Measurements from ENCODE around the gene CCNJ. TPM values are rescaled to one million over a fixed set of nuclear protein-coding genes. Genes with fewer than 3 reads are reported as not detected.

CCNJ gene
- total and polyA plus RNA-seq, 2 experiments from 2014 or later, result 14.1 to 29.6 TPM

DNA sequence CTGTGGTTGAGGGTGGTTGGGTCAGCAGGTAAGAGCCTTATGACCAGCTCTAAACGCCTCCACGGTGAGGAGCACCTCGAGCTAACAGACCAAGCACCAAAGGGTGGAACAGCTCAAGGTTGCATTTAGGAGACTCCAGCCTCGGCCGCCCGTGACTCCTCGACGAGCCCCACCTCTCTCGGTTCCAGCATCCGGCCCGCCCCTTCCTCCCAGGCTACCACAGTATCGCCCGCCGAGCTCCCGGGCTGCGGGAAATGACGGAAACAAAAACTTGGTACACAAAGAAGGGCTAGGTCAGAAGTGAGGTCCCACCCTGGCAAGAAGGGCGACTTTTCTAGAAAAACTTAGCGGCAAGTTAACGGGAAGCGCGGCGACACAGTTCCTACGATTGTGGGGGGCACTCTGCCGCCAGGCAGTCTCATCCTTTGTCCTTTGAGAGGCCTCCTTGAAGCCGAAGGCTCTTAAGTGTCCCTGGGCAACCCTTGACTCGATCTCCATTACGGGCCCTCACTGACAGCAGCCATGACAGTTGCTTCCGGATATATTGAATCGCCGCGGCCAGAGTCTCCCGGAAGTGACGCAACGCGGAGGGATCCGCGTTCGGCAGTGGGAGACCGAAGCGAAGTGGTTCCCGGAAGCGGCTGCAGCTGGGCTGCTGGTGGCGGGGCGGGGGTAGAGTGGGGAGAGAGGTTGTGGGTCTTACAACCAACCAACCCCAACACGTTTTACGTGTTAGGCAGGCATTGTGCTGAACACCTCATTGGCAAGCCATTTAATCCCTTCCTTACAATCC lies 46.5 kb downstream of the CCNJ start (continued):
- TF ChIP-seq, protein P1, sequence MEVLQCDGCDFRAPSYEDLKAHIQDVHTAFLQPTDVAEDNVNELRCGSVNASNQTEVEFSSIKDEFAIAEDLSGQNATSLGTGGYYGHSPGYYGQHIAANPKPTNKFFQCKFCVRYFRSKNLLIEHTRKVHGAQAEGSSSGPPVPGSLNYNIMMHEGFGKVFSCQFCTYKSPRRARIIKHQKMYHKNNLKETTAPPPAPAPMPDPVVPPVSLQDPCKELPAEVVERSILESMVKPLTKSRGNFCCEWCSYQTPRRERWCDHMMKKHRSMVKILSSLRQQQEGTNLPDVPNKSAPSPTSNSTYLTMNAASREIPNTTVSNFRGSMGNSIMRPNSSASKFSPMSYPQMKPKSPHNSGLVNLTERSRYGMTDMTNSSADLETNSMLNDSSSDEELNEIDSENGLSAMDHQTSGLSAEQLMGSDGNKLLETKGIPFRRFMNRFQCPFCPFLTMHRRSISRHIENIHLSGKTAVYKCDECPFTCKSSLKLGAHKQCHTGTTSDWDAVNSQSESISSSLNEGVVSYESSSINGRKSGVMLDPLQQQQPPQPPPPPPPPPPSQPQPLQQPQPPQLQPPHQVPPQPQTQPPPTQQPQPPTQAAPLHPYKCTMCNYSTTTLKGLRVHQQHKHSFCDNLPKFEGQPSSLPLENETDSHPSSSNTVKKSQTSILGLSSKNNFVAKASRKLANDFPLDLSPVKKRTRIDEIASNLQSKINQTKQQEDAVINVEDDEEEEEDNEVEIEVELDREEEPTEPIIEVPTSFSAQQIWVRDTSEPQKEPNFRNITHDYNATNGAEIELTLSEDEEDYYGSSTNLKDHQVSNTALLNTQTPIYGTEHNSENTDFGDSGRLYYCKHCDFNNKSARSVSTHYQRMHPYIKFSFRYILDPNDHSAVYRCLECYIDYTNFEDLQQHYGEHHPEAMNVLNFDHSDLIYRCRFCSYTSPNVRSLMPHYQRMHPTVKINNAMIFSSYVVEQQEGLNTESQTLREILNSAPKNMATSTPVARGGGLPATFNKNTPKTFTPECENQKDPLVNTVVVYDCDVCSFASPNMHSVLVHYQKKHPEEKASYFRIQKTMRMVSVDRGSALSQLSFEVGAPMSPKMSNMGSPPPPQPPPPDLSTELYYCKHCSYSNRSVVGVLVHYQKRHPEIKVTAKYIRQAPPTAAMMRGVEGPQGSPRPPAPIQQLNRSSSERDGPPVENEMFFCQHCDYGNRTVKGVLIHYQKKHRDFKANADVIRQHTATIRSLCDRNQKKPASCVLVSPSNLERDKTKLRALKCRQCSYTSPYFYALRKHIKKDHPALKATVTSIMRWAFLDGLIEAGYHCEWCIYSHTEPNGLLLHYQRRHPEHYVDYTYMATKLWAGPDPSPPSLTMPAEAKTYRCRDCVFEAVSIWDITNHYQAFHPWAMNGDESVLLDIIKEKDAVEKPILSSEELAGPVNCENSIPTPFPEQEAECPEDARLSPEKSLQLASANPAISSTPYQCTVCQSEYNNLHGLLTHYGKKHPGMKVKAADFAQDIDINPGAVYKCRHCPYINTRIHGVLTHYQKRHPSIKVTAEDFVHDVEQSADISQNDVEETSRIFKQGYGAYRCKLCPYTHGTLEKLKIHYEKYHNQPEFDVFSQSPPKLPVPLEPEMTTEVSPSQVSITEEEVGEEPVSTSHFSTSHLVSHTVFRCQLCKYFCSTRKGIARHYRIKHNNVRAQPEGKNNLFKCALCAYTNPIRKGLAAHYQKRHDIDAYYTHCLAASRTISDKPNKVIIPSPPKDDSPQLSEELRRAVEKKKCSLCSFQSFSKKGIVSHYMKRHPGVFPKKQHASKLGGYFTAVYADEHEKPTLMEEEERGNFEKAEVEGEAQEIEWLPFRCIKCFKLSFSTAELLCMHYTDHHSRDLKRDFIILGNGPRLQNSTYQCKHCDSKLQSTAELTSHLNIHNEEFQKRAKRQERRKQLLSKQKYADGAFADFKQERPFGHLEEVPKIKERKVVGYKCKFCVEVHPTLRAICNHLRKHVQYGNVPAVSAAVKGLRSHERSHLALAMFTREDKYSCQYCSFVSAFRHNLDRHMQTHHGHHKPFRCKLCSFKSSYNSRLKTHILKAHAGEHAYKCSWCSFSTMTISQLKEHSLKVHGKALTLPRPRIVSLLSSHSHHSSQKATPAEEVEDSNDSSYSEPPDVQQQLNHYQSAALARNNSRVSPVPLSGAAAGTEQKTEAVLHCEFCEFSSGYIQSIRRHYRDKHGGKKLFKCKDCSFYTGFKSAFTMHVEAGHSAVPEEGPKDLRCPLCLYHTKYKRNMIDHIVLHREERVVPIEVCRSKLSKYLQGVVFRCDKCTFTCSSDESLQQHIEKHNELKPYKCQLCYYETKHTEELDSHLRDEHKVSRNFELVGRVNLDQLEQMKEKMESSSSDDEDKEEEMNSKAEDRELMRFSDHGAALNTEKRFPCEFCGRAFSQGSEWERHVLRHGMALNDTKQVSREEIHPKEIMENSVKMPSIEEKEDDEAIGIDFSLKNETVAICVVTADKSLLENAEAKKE (CRISPR knock-in tag; IDR thresholded peaks at IDR 0.05), result peak; percentile 79
- peak; percentile 17; the same call in 1 of the 2 replicates for TF ChIP-seq POLR2AphosphoS5 (IDR thresholded peaks at IDR 0.05; ENCODE audit: low read depth)
- TF ChIP-seq CREB1 (CRISPR knock-in tag; IDR thresholded peaks at IDR 0.05; ENCODE audit: low read depth), result peak; percentile 93
- TF ChIP-seq ZNF331 (CRISPR knock-in tag; IDR thresholded peaks at IDR 0.05; ENCODE audit: low read depth), result no peak

DNA sequence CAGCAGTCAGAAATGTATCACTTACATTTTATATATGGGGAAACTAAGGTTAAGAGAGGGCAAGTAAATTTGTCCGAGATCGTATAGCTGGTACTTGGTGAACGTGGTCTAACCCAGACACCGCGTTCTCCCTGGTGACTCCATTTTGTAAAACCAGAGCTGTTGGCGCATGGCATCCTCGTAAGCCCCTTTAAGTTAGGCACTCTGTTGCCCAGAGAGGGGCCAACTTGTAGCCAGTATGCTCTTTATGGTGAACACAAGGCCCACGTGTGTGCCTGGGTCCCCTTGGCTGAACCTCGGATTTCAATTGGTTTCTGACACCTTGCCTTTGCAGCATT lies 47.0 kb downstream of the CCNJ start:
- no peaks in the 10 kb centered on the region for H4K20me1 ChIP-seq (replicated peaks; ENCODE audit: insufficient read depth)
- peaks cover 10% of the 10 kb centered on the region for H3K9me2 ChIP-seq (ENCODE audit: insufficient read depth)
- Mint-ChIP-seq H3K36me3 (ENCODE audit: low read depth) (no peaks in the 10 kb centered on the region), H3K27me3 (ENCODE audit: insufficient read depth, low read depth, poor library complexity) (peaks cover 5% of the 10 kb centered on the region), H3K27ac (peak overlapping the region; percentile 94), H3K4me3 (peak overlapping the region; percentile 82), H3K4me1 (no peaks in the 10 kb centered on the region; the same call in 2 of the 3 replicates), H3K9me3 (no peaks in the 10 kb centered on the region; the same call in 2 of the 3 replicates)
- H2AFZ ChIP-seq, result peak overlapping the region; percentile 96
- ATAC-seq, result peak; percentile 8; the same call in 1 of the 3 replicates
- no peaks in the 10 kb centered on the region for H3K4me1 ChIP-seq (ENCODE audit: insufficient read depth)
- peaks cover 23% of the 10 kb centered on the region; the same call in 1 of the 2 replicates for H3K27me3 ChIP-seq (ENCODE audit: insufficient read depth)
- H3K4me2 ChIP-seq, result peak overlapping the region; percentile 58; the same call in 1 of the 2 replicates
- H3K79me2 ChIP-seq (replicated peaks; ENCODE audit: insufficient read depth), result no peaks in the 10 kb centered on the region
- TF ChIP-seq, protein P2, sequence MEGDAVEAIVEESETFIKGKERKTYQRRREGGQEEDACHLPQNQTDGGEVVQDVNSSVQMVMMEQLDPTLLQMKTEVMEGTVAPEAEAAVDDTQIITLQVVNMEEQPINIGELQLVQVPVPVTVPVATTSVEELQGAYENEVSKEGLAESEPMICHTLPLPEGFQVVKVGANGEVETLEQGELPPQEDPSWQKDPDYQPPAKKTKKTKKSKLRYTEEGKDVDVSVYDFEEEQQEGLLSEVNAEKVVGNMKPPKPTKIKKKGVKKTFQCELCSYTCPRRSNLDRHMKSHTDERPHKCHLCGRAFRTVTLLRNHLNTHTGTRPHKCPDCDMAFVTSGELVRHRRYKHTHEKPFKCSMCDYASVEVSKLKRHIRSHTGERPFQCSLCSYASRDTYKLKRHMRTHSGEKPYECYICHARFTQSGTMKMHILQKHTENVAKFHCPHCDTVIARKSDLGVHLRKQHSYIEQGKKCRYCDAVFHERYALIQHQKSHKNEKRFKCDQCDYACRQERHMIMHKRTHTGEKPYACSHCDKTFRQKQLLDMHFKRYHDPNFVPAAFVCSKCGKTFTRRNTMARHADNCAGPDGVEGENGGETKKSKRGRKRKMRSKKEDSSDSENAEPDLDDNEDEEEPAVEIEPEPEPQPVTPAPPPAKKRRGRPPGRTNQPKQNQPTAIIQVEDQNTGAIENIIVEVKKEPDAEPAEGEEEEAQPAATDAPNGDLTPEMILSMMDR (conservative IDR thresholded peaks at IDR 0.05; ENCODE audit: low read depth in 2 of 2), result no peak
- TF ChIP-seq JUNB (IDR thresholded peaks at IDR 0.05; ENCODE audit: unreplicated experiment), result no peak
- no peak for TF ChIP-seq STAT1 (IDR thresholded peaks at IDR 0.05; ENCODE audit: unreplicated experiment)
- no peak for TF ChIP-seq ZNF331 (CRISPR knock-in tag; IDR thresholded peaks at IDR 0.05; ENCODE audit: low read depth)
- no peak for TF ChIP-seq EZH2phosphoT487 (IDR thresholded peaks at IDR 0.05; ENCODE audit: unreplicated experiment)
- TF ChIP-seq POLR2AphosphoS5 (IDR thresholded peaks at IDR 0.05; ENCODE audit: low read depth), result no peak
- no peak for TF ChIP-seq CREB1 (CRISPR knock-in tag; IDR thresholded peaks at IDR 0.05; ENCODE audit: low read depth)
- TF ChIP-seq, protein P3, sequence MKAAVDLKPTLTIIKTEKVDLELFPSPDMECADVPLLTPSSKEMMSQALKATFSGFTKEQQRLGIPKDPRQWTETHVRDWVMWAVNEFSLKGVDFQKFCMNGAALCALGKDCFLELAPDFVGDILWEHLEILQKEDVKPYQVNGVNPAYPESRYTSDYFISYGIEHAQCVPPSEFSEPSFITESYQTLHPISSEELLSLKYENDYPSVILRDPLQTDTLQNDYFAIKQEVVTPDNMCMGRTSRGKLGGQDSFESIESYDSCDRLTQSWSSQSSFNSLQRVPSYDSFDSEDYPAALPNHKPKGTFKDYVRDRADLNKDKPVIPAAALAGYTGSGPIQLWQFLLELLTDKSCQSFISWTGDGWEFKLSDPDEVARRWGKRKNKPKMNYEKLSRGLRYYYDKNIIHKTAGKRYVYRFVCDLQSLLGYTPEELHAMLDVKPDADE (IDR thresholded peaks at IDR 0.05), result no peak
- no peak for TF ChIP-seq ZNF114 (CRISPR knock-in tag; IDR thresholded peaks at IDR 0.05)
- DNase-seq (ENCODE audit: low spot score), result no peak
- peak overlapping the region; percentile 82; the same call in 1 of the 2 replicates for H3K27ac ChIP-seq (ENCODE audit: low read depth)
- H3K4me3 ChIP-seq, result peak overlapping the region; percentile 66
- H3K36me3 ChIP-seq (ENCODE audit: insufficient read depth), result no peaks in the 10 kb centered on the region
- H3F3A ChIP-seq (replicated peaks; ENCODE audit: low read depth), result no peaks in the 10 kb centered on the region

Data from GM23338 (cell line).